Muscle of back (tissue), 11 donors: Measurements from ENCODE around the gene VANGL2. TPM values are rescaled to one million over a fixed set of nuclear protein-coding genes. Genes with fewer than 3 reads are reported as not detected.

Experiments
- DNase-seq, 3 donors: peaks; one replicate each; pipeline versions ENCODE4 v3.0.0 to v3.0.0-alpha.2; 2013
- polyA plus RNA-seq, 10 donors: library from polyadenylated mRNA; unstranded; fragments of 120-200 nt; gene quantifications; one replicate each; pipeline ENCODE4 v1.2.1, GENCODE V29; 2013; ENCODE audit not compliant: insufficient read length in 10 of 10

The VANGL2 gene
- polyA plus RNA-seq, 10 donors, result 7.5 to 18.7 (median 9.6) TPM

- no peak for DNase-seq
Observed at GRCh38 chr1:160459056-160459455, 58.7 kb downstream of the VANGL2 start.

GRCh38 chr1:160459687-160460086 is 59.3 kb downstream of the VANGL2 start:
- no peak for DNase-seq

GRCh38 chr1:160460214-160460642 is 59.9 kb downstream of the VANGL2 start:
- DNase-seq, result no peak

GRCh38 chr1:160460683-160461287 is 60.4 kb downstream of the VANGL2 start:
- no peak for DNase-seq

- no peak for DNase-seq
Observed at GRCh38 chr1:160465123-160465522, 64.8 kb downstream of the VANGL2 start.

GRCh38 chr1:160466961-160467360 is 66.6 kb downstream of the VANGL2 start:
- no peak for DNase-seq

GRCh38 chr1:160467576-160467975 is 67.2 kb downstream of the VANGL2 start:
- DNase-seq, result no peak

- DNase-seq, result no peak
Observed at GRCh38 chr1:160471253-160471652, 70.9 kb downstream of the VANGL2 start.

- DNase-seq, result no peak
Observed at GRCh38 chr1:160472112-160472511, 71.7 kb downstream of the VANGL2 start.

- DNase-seq, result no peak
Observed at GRCh38 chr1:160474392-160475242, 74.3 kb downstream of the VANGL2 start.

Other genes with a start within 250 kb of the VANGL2 start
- 1 to 10 TPM in 9 of 10 donors, under 1 TPM in 1; 0.71 to 6.2 (median 2.3) TPM for gene ATP1A4, start 249.0 kb upstream of the VANGL2 start, polyA plus RNA-seq
- 1,000 to 10,000 TPM in 3 of 10 donors, 100 to 1,000 TPM in 7; 185 to 1,204 (median 914) TPM for gene CASQ1, start 210.0 kb upstream of the VANGL2 start, polyA plus RNA-seq
- gene PEA15, start 195.2 kb upstream of the VANGL2 start, polyA plus RNA-seq, result 100 to 1,000 TPM; 121 to 156 (median 135) TPM
- 100 to 1,000 TPM in 5 of 10 donors, 10 to 100 TPM in 5; 70.9 to 136 (median 93.2) TPM for gene DCAF8, start 138.0 kb upstream of the VANGL2 start, polyA plus RNA-seq
- gene PEX19, start 115.4 kb upstream of the VANGL2 start, polyA plus RNA-seq, result 10 to 100 TPM; 39.7 to 48.4 (median 43.9) TPM
- gene COPA, start 57.3 kb upstream of the VANGL2 start, polyA plus RNA-seq, result 100 to 1,000 TPM; 109 to 178 (median 136) TPM
- gene NCSTN, start 57.2 kb upstream of the VANGL2 start, polyA plus RNA-seq, result 100 to 1,000 TPM in 4 of 10 donors, 10 to 100 TPM in 6; 80.1 to 117 (median 99.3) TPM
- under 1 TPM; 0.23 to 0.68 (median 0.38) TPM for gene NHLH1, start 33.5 kb upstream of the VANGL2 start, polyA plus RNA-seq
- gene SLAMF6, start 122.7 kb downstream of the VANGL2 start, polyA plus RNA-seq, result 1 to 10 TPM in 1 of 10 donors, under 1 TPM in 8, not detected in 1; 0.09 to 3.0 (median 0.15) TPM
- gene CD84, start 178.9 kb downstream of the VANGL2 start, polyA plus RNA-seq, result 1 to 10 TPM in 9 of 10 donors, under 1 TPM in 1; 0.71 to 3.8 (median 1.8) TPM
- 1 to 10 TPM in 1 of 10 donors, under 1 TPM in 3, not detected in 6; 0.08 to 2.5 (median 0.12) TPM for gene SLAMF1, start 246.5 kb downstream of the VANGL2 start, polyA plus RNA-seq